WTC11 (cell line): ENCODE data around the gene SLC39A2. TPM values are rescaled to one million over a fixed set of nuclear protein-coding genes. Genes with fewer than 3 reads are reported as not detected.

Source experiments
- ATAC-seq: fragments of 200-7000 bp; cut with Tn5 transposase; 2 replicates; pipeline ENCODE4 v1.10.0; 2021; ENCODE audit warnings: mild to moderate bottlenecking, moderate library complexity
- CTCF ChIA-PET: fragments of 300-600 bp; sonication (Branson Sonifier 250); formaldehyde crosslinking; loops from one replicate; lab custom pipeline; 2021; ENCODE audit warnings: antibody characterized with exemption; lab: Charles Lee
- POLR2A ChIA-PET: fragments of 350-600 bp; sonication (Branson Sonifier 250); formaldehyde crosslinking; loops from one replicate; lab custom pipeline; 2021; ENCODE audit warnings: antibody characterized with exemption; lab: Charles Lee
- DNase-seq: peaks from one replicate; pipeline ENCODE4 v3.0.0; 2021; ENCODE audit warnings: low spot score
- H3K27ac Mint-ChIP-seq: 2 replicates; pipeline ENCODE4 v1.8.0; 2021; ENCODE audit warnings: mixed read lengths
- H3K27me3 Mint-ChIP-seq: 2 replicates; pipeline ENCODE4 v1.8.0; 2021; ENCODE audit warnings: low read depth, mild to moderate bottlenecking, moderate library complexity, mixed read lengths
- H3K36me3 Mint-ChIP-seq: 2 replicates; pipeline ENCODE4 v1.8.0; 2021; ENCODE audit warnings: mixed read lengths
- H3K4me1 Mint-ChIP-seq: 2 replicates; pipeline ENCODE4 v1.8.0; 2022; ENCODE audit warnings: mixed read lengths
- H3K4me3 Mint-ChIP-seq: 2 replicates; pipeline ENCODE4 v1.8.0; 2021; ENCODE audit warnings: mild to moderate bottlenecking, moderate library complexity, mixed read lengths
- H3K9me3 Mint-ChIP-seq: 2 replicates; pipeline ENCODE4 v1.8.0; 2021; ENCODE audit warnings: mixed read lengths
- AR ChIP-seq: fragments of 250-450 bp; sonication (Bioruptor Pico); IDR thresholded peaks from 2 replicates; pipeline ENCODE4 v1.9.0; 2021; ENCODE audit warnings: mild to moderate bottlenecking
- EMX1 ChIP-seq: fragments of 250-450 bp; sonication (Bioruptor Pico); IDR thresholded peaks from 2 replicates; pipeline ENCODE4 v1.8.0; 2021; ENCODE audit warnings: mild to moderate bottlenecking
- ESRRA ChIP-seq: sonication (generic); formaldehyde crosslinking; IDR thresholded peaks from 2 replicates; pipeline ENCODE4 v1.8.1; 2022; ENCODE audit warnings: mild to moderate bottlenecking, missing genetic modification reagents, borderline replicate concordance
- FOXP1 ChIP-seq: sonication (generic); formaldehyde crosslinking; IDR thresholded peaks from 2 replicates; pipeline ENCODE4 v1.8.0; 2022; ENCODE audit warnings: missing genetic modification reagents, mild to moderate bottlenecking, moderate library complexity, borderline replicate concordance
- HMGA2 ChIP-seq: fragments of 250-450 bp; sonication (Bioruptor Pico); IDR thresholded peaks from 2 replicates; pipeline ENCODE4 v1.4.0; 2021; ENCODE audit warnings: mild to moderate bottlenecking, moderate library complexity
- IRF2 ChIP-seq: sonication (generic); formaldehyde crosslinking; IDR thresholded peaks from 2 replicates; pipeline ENCODE4 v1.8.0; 2022; ENCODE audit warnings: low read depth, missing genetic modification reagents, borderline replicate concordance
- KAT7 ChIP-seq: sonication (generic); formaldehyde crosslinking; IDR thresholded peaks from 2 replicates; pipeline ENCODE4 v1.8.1; 2023; ENCODE audit warnings: missing genetic modification reagents, mild to moderate bottlenecking, borderline replicate concordance
- MLX ChIP-seq: sonication (generic); formaldehyde crosslinking; IDR thresholded peaks from 2 replicates; pipeline ENCODE4 v1.8.1; 2023; ENCODE audit warnings: mild to moderate bottlenecking, missing genetic modification reagents, moderate library complexity
- MYBL2 ChIP-seq: sonication (generic); formaldehyde crosslinking; IDR thresholded peaks from 2 replicates; pipeline ENCODE4 v1.8.1; 2023; ENCODE audit warnings: mild to moderate bottlenecking, moderate library complexity, missing genetic modification reagents
- OVOL2 ChIP-seq: fragments of 250-450 bp; sonication (Bioruptor Pico); IDR thresholded peaks from 2 replicates; pipeline ENCODE4 v1.9.0; 2021; ENCODE audit warnings: mild to moderate bottlenecking, borderline replicate concordance
- RORB ChIP-seq: fragments of 250-450 bp; sonication (Bioruptor Pico); IDR thresholded peaks from 2 replicates; pipeline ENCODE4 v1.9.0; 2021; ENCODE audit warnings: mild to moderate bottlenecking
- SMAD3 ChIP-seq: sonication (generic); formaldehyde crosslinking; IDR thresholded peaks from 2 replicates; pipeline ENCODE4 v1.8.0; 2022; ENCODE audit warnings: missing genetic modification reagents, mild to moderate bottlenecking, borderline replicate concordance
- TCF7 ChIP-seq: sonication (generic); formaldehyde crosslinking; IDR thresholded peaks from 2 replicates; pipeline ENCODE4 v1.8.0; 2022; ENCODE audit warnings: mild to moderate bottlenecking, low read depth, missing genetic modification reagents, moderate library complexity
- TEAD4 ChIP-seq: sonication (generic); formaldehyde crosslinking; IDR thresholded peaks from 2 replicates; pipeline ENCODE4 v1.8.0; 2022; ENCODE audit warnings: mild to moderate bottlenecking, missing genetic modification reagents
- ZBTB21 ChIP-seq: sonication (generic); formaldehyde crosslinking; IDR thresholded peaks from 2 replicates; pipeline ENCODE4 v1.8.1; 2023; ENCODE audit warnings: mild to moderate bottlenecking, missing genetic modification reagents, borderline replicate concordance
- ZBTB43 ChIP-seq: sonication (generic); formaldehyde crosslinking; IDR thresholded peaks from 2 replicates; pipeline ENCODE4 v1.8.1; 2023; ENCODE audit warnings: mild to moderate bottlenecking, missing genetic modification reagents
- ZMAT4 ChIP-seq: fragments of 250-450 bp; sonication (Bioruptor Pico); IDR thresholded peaks from 2 replicates; pipeline ENCODE4 v1.9.0; 2021; ENCODE audit warnings: mild to moderate bottlenecking
- ZNF416 ChIP-seq: fragments of 250-450 bp; sonication (Bioruptor Pico); IDR thresholded peaks from 2 replicates; pipeline ENCODE4 v1.9.0; 2021; ENCODE audit warnings: mild to moderate bottlenecking, inconsistent platforms
- ZNF532 ChIP-seq: fragments of 250-450 bp; sonication (Bioruptor Pico); IDR thresholded peaks from 2 replicates; pipeline ENCODE4 v1.9.0; 2021; ENCODE audit warnings: mild to moderate bottlenecking, borderline replicate concordance
- total RNA-seq: library from RNA; stranded (reverse); gene quantifications from 3 replicates; pipeline ENCODE4 v1.2.3, GENCODE V29; 2021

SLC39A2 gene
- total RNA-seq, 1 experiment from 2014 or later = not detected

- H3K4me3 Mint-ChIP-seq = no peak overlapping the region
These were observed 12.3 kb upstream of the SLC39A2 start for GRCh38 chr14:20986811-20987210.

GRCh38 chr14:20988717-20989470, 10.2 kb upstream of the SLC39A2 start:
- H3K27ac Mint-ChIP-seq = no peak overlapping the region
- POLR2A ChIA-PET = no interaction called here
- peak overlapping the region; percentile 49 for H3K4me3 Mint-ChIP-seq
- CTCF ChIA-PET = interaction anchor here (1.1 to 2.3 kb wide), 2 partner anchors 10 to 18 kb away, joined by 4 to 12 read pairs; partner anchors contain the start of gene SLC39A2
- H3K27me3 Mint-ChIP-seq = peaks cover 1% of the 10 kb centered on the region; the same call in 1 of the 2 replicates
- no peaks in the 10 kb centered on the region for H3K9me3 Mint-ChIP-seq
- ATAC-seq (no peak), DNase-seq (no peak)
- peaks cover 17% of the 10 kb centered on the region for H3K4me1 Mint-ChIP-seq
- H3K36me3 Mint-ChIP-seq = peaks cover 28% of the 10 kb centered on the region
- TF ChIP-seq ESRRA (CRISPR knock-in tag) (no peak), ZMAT4 (CRISPR knock-in tag) (no peak), KAT7 (no peak), SMAD3 (CRISPR knock-in tag) (no peak), MLX (CRISPR knock-in tag) (no peak), FOXP1 (CRISPR knock-in tag) (no peak), TEAD4 (CRISPR knock-in tag) (no peak), OVOL2 (CRISPR knock-in tag) (no peak), RORB (CRISPR knock-in tag) (no peak), ZNF416 (CRISPR knock-in tag) (no peak), ZBTB43 (no peak), EMX1 (no peak), MYBL2 (no peak)

More at GRCh38 chr14:20986811-20987210, 12.3 kb upstream of the SLC39A2 start:
- Mint-ChIP-seq H3K4me1 (peaks cover 15% of the 10 kb centered on the region), H3K27me3 (peaks cover 11% of the 10 kb centered on the region), H3K36me3 (peaks cover 8% of the 10 kb centered on the region), H3K9me3 (no peaks in the 10 kb centered on the region), H3K27ac (no peak overlapping the region)
- no peak for TF ChIP-seq ZBTB21 (CRISPR knock-in tag)
- no peak for TF ChIP-seq IRF2 (CRISPR knock-in tag)
- TF ChIP-seq TCF7 (CRISPR knock-in tag) = no peak
- no peak for TF ChIP-seq AR
- TF ChIP-seq HMGA2 = no peak
- TF ChIP-seq ZNF532 (CRISPR knock-in tag) = no peak
- ATAC-seq (no peak), DNase-seq (no peak)
- POLR2A ChIA-PET = no interaction called here
- CTCF ChIA-PET = interaction anchor here (1.8 to 2.3 kb wide), 2 partner anchors 16 to 28 kb away, joined by 4 to 13 read pairs; no protein-coding TSS in a partner anchor
